Measurements from ENCODE around the gene SOCS6.

- TF ChIP-seq, protein P1, sequence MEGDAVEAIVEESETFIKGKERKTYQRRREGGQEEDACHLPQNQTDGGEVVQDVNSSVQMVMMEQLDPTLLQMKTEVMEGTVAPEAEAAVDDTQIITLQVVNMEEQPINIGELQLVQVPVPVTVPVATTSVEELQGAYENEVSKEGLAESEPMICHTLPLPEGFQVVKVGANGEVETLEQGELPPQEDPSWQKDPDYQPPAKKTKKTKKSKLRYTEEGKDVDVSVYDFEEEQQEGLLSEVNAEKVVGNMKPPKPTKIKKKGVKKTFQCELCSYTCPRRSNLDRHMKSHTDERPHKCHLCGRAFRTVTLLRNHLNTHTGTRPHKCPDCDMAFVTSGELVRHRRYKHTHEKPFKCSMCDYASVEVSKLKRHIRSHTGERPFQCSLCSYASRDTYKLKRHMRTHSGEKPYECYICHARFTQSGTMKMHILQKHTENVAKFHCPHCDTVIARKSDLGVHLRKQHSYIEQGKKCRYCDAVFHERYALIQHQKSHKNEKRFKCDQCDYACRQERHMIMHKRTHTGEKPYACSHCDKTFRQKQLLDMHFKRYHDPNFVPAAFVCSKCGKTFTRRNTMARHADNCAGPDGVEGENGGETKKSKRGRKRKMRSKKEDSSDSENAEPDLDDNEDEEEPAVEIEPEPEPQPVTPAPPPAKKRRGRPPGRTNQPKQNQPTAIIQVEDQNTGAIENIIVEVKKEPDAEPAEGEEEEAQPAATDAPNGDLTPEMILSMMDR (IDR thresholded peaks at IDR 0.05): no peak
- peak; percentile 52 to 62 for TF ChIP-seq POLR2A (IDR thresholded peaks at IDR 0.05)
Measured at GRCh38 chr18:70288851-70289328, at the start of gene SOCS6.
